ENCODE data around the gene PKNOX2.
"Not testable (repeated sequence)": the region's sequence is repeated elsewhere in the genome, so short reads cannot be mapped to it uniquely, and the experiment has no call there.

PKNOX2 gene

GRCh38 chr11:125199915-125200314, 35.4 kb downstream of the PKNOX2 start:
- DNase-seq (ENCODE audit: extremely low spot score, insufficient read length, low read depth) (no peak), FAIRE-seq (no peak)

DNA sequence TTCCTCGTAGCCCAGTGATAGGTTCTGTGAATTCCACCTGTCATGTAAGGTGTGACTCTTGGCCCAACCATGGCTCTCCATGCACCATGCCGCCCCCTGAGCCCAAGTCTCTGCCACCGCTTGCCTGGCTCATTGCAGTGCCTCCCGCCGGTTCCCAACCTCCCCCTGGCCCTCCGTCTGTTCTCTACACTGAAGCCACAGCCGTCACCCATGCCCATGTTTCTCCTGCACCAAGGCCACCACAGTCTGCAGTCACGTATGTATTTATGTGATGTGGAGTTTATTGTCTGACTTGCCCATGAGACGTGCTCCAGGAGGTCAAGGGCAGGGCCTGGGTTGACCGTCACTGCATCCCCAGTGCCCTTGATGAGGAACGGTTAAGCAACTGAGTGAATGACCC, 35.9 kb downstream of the PKNOX2 start:
- DNase-seq (ENCODE audit: extremely low spot score, insufficient read length, low read depth): no peak
- FAIRE-seq: no peak

- FAIRE-seq (no peak), DNase-seq (ENCODE audit: extremely low spot score, insufficient read length, low read depth) (no peak)
Measured at GRCh38 chr11:125201525-125202141, 37.1 kb downstream of the PKNOX2 start.

DNA sequence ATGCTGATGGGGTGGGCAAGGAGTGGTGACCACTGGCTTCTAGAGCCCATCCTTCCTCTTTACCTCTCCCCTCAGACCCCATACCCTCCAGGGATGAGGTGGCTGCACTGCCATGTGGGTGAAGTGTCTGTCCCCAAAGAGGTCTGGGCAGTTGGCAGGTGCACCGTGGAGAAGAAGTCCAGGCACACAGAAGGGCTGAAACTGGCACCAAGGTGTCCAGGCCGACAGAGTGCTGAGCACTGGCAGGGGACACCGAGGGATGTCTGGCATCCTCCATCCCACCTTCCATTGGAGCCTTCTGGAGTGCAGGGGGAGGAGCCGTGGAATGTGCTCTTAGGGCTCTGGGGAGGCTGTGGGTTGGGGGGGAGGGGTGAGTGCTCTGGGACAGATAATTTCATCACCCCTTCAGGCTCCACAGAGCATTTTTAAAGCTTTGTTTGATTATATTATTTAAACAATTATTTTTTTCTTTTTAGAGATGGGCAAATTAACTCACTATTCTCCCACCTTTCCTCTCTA, 37.9 kb downstream of the PKNOX2 start:
- FAIRE-seq (no peak), DNase-seq (ENCODE audit: extremely low spot score, insufficient read length, low read depth) (no peak)

DNA sequence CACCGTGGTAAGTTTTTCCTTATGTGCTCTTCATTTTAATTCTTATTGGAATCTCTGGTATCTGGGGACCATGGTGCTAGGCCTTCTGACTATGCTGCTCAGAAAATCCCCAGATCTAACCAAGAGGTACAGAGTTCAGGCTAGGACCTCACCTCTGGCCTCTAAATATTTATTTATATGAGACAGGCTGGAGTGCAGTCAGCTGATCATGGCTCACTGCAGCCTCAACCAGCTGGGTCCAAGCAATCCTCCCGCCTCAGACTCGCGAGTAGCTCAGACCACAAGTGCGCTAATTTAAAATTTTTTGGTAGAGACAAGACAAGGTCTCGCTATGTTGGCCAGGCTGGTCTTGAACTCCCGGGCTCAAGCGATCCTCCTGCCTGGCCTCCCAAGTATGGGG, 38.4 kb downstream of the PKNOX2 start:
- DNase-seq (ENCODE audit: extremely low spot score, insufficient read length, low read depth) (no peak), FAIRE-seq (no peak)

DNA sequence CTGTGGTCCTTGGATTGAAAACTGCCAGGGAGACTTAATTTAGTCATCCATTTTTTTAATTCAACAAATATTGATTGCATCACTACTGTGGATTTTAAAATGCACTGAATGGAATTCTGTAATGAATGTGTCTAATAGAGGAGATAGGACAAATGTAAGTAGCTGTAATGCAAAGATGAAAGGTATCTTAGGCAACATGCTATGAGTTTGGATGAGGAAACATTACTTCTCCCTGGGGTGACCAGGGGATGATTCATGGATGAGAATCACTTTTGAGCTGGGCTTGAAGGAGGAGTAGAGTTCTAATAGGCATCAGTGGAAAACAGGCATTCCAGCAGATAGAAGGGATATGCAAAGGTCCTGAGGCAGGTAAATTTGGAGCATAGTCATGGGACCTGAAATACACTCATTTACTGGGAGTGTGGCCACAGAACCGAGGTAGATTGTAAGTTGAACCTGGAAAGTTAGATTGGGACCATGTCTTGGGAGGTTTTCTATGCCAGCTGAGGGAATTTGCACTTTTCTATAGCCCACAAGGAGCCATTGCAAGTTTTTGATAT, 43.4 kb downstream of the PKNOX2 start:
- FAIRE-seq (no peak), DNase-seq (ENCODE audit: extremely low spot score, insufficient read length, low read depth) (no peak)

DNA sequence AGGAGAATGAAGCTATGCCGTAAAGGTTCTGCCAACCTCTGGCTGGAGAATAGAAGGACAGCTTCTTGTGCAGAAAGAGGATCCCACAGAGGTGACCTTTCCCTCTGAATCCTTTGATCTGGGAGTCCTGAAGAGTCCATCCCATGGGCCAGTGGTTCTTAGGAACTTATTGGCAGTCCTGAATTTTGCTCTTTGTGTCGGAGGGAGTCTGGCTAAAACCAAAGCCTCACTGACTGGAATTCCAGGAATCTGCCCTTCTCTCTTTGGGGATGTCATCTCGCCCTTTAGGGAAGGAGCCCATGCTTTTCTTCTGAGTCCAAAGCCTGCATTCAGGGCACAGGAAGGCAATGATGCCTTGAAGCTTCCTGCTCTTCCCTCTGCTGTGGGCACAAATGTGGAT, 45.5 kb downstream of the PKNOX2 start:
- FAIRE-seq (no peak), DNase-seq (ENCODE audit: extremely low spot score, insufficient read length, low read depth) (no peak)

DNA sequence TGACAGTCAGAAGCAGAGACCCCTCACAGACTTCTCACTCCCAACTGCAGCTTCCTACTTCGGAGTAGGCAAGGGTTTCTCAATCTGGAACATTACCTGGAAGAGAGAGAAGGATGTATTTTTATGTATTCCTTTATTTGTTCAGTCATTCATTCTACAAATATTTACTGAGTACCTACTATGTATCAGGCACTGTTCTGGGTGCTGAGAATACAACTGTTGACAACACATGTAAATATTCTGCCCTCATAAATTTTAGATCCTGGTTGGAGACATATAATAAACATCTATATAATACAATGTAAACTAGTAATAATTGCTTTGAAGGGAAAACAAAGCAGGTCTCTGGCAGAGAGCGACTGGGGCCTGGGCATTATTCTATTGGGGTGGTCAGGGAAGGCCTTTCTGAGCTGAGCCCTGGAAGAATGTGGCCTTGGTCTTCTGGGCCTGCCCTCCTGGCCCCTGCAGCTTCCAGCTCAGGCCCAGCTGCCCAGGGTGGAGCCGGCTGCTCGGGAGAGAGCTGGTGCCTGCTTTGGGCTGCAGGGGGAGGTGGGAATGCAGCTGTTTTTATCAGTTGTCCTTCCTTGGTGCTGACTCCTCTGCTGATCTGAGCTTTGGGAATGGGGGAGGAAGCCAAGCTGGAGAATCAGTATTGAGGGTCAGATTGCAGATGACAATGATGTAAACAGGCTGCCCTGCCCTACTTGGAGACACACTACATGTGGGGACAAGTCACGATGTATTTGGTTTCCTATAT, 46.8 kb downstream of the PKNOX2 start:
- no peak for FAIRE-seq
- DNase-seq (ENCODE audit: extremely low spot score, insufficient read length, low read depth): no peak

GRCh38 chr11:125211948-125212340, 47.4 kb downstream of the PKNOX2 start:
- DNase-seq (ENCODE audit: extremely low spot score, insufficient read length, low read depth) (no peak), FAIRE-seq (no peak)

DNA sequence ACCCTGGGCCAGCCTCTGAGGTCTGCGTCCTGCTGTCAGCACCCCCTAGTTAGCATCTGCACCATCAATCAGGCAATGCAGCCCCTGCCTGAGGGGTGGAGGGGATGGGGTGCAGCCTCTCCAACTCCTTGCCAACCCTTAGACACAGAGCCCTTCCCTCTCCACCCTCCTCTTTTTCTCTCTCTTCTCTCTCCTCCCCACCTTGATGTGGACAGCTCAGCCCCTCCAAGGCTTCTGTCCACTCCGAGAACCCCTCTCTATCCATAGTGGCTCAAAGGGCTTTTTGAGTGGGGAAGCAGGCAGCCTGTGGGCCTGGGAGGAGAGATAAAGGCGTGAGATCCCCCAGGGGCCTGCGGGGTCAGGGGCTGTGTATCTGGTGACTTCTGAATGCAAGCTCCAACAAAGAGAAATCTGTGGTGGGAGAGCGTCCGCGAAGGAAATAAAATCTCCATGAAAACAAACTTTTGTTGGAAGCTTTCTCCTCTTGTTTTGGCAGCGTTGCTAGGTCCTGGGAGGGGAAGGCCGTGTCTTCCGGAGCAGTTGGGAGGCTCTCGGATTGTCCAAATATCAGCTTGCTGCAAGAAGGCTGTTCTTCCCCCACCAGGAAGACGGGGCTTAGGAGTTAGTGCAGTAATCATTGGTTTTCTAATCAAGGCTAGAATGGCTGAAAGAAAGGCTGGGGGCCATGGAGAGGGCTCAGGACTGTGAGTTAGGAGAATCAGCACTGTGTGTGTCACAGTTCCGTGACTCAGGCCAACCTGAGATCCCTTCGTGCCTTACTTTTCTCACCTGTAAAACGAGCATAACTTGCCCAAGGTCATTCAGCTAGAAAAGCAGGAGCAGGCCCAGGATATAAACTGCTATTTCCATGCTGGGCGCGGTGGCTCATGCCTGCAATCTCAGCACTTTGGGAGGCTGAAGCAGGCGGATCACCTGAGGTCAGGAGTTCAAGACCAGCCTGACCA, 50.3 kb downstream of the PKNOX2 start:
- no peak for DNase-seq (ENCODE audit: extremely low spot score, insufficient read length, low read depth)
- no peak for FAIRE-seq

GRCh38 chr11:125215976-125216375, 51.4 kb downstream of the PKNOX2 start:
- no peak for DNase-seq (ENCODE audit: extremely low spot score, insufficient read length, low read depth)
- no peak for FAIRE-seq

GRCh38 chr11:125218336-125218735, 53.8 kb downstream of the PKNOX2 start:
- FAIRE-seq: no peak
- no peak for DNase-seq (ENCODE audit: extremely low spot score, insufficient read length, low read depth)

DNA sequence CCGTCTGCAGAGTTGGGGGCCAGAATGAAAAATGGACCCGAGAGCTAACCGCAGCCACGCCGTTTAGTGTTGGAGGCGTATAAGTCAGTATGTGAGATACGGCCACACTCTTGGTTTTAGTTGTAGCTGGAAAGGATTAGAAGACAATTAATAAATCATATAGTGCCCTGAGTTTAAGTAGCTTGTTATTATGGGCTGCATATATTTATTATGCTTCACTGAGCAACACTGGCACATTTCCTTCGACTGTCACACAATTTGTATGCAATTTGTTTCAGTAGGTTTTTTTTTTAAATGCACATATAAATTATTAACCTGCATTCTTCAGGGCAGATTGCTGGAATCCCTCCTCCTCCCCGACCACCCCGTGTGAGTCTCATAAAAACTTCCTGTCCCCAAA, 56.9 kb downstream of the PKNOX2 start:
- FAIRE-seq (no peak), DNase-seq (ENCODE audit: extremely low spot score, insufficient read length, low read depth) (no peak)

GRCh38 chr11:125222494-125222893, 57.9 kb downstream of the PKNOX2 start:
- FAIRE-seq (no peak), DNase-seq (ENCODE audit: extremely low spot score, insufficient read length, low read depth) (no peak)

GRCh38 chr11:125223161-125223560, 58.6 kb downstream of the PKNOX2 start:
- FAIRE-seq; DNase-seq (ENCODE audit: extremely low spot score, insufficient read length, low read depth): not testable (repeated sequence)

GRCh38 chr11:125223901-125224361, 59.4 kb downstream of the PKNOX2 start:
- FAIRE-seq (no peak), DNase-seq (ENCODE audit: extremely low spot score, insufficient read length, low read depth) (no peak)

DNA sequence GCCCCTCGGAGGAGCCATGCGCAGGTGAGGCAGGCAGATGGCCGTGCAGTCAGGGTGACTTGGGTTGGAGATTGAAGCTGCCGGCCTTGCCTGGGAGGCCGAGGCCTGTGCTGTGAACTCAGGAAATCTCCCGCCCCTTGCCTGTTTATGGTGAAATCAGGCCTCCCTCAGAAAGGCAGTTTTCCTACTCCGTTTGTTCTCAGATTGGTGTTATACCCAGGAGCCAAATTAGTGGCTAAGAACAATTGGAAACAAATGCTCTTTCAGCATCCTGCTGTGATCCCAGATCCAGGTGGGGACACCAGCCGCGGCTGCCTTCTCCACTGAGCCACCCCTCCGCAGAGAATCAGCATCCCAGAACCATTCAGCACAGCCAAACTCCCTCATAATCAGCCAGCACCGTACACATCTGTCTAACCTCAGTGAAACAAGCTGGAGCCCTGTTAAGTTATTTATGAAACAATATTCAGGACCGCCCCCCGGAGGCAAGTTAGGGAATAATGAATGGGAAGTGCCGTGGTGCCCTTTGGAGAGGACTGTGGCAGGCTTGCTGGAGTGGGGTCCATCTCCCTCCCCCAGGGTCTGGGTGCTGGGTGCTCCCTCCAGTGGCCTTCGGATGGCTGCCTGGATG, 60.0 kb downstream of the PKNOX2 start:
- DNase-seq (ENCODE audit: extremely low spot score, insufficient read length, low read depth): no peak
- FAIRE-seq: no peak

- FAIRE-seq (no peak), DNase-seq (ENCODE audit: extremely low spot score, insufficient read length, low read depth) (no peak)
Measured at GRCh38 chr11:125225401-125225800, 60.9 kb downstream of the PKNOX2 start.

DNA sequence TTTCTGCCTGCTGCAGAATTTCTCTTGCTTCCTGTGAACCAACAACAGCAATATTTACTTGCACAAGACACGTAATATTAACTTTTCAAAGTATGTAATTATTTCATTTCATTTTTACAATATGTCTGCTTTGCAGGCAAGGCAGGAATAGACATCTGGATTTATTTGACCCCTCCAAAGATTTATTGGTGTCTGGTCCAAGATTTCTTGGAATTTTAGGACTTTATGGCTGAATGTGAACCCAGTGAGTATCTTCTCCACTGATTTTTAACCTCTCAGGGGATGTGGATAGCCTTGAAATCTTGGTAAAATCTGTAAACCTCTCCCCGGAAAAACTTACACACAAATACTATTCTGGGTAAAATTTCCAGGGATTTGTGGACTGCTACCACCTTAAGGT, 61.5 kb downstream of the PKNOX2 start:
- FAIRE-seq (no peak), DNase-seq (ENCODE audit: extremely low spot score, insufficient read length, low read depth) (no peak)

- FAIRE-seq (no peak), DNase-seq (ENCODE audit: extremely low spot score, insufficient read length, low read depth) (no peak)
Measured at GRCh38 chr11:125226706-125227105, 62.2 kb downstream of the PKNOX2 start.
